Stimulated activated CD8-positive, alpha-beta memory T cell treated with anti-CD3 and anti-CD28 coated beads, Interleukin-4, amount 100 ng/mL, for 24 hours (primary cell): ENCODE measurements around the gene METTL21A.

Experiments
- DNase-seq: peaks from one replicate; pipeline ENCODE4 v3.0.0-alpha.2; 2020; ENCODE audit warnings: low read depth

The METTL21A gene

GRCh38 chr2:207621501-207622039 is 3.6 kb downstream of the METTL21A start:
- DNase-seq, result no peak

- no peak for DNase-seq
Observed at GRCh38 chr2:207619764-207620203, 5.4 kb downstream of the METTL21A start.

GRCh38 chr2:207617011-207617671 is 8.1 kb downstream of the METTL21A start:
- no peak for DNase-seq

GRCh38 chr2:207616185-207616584 is 9.0 kb downstream of the METTL21A start:
- DNase-seq, result no peak

- no peak for DNase-seq
Observed at GRCh38 chr2:207614824-207615223, 10.4 kb downstream of the METTL21A start.

GRCh38 chr2:207612714-207613113 is 12.5 kb downstream of the METTL21A start:
- no peak for DNase-seq

- no peak for DNase-seq
Observed at GRCh38 chr2:207606829-207607228, 18.4 kb downstream of the METTL21A start.

- DNase-seq, result no peak
Observed at GRCh38 chr2:207606399-207606798, 18.8 kb downstream of the METTL21A start.

GRCh38 chr2:207603486-207603885 is 21.7 kb downstream of the METTL21A start:
- DNase-seq, result no peak

GRCh38 chr2:207601774-207602173 is 23.4 kb downstream of the METTL21A start:
- DNase-seq, result no peak

- no peak for DNase-seq
Observed at GRCh38 chr2:207600231-207600630, 25.0 kb downstream of the METTL21A start.

- no peak for DNase-seq
Observed at GRCh38 chr2:207599636-207600035, 25.6 kb downstream of the METTL21A start.

- DNase-seq, result no peak
Observed at GRCh38 chr2:207594731-207595130, 30.5 kb downstream of the METTL21A start.

- no peak for DNase-seq
Observed at GRCh38 chr2:207594264-207594663, 30.9 kb downstream of the METTL21A start.

GRCh38 chr2:207593277-207593676 is 31.9 kb downstream of the METTL21A start:
- no peak for DNase-seq

GRCh38 chr2:207589143-207589542 is 36.1 kb downstream of the METTL21A start:
- DNase-seq, result no peak

- DNase-seq, result no peak
Observed at GRCh38 chr2:207587305-207587704, 37.9 kb downstream of the METTL21A start.

GRCh38 chr2:207584952-207585351 is 40.2 kb downstream of the METTL21A start:
- DNase-seq, result no peak

- no peak for DNase-seq
Observed at GRCh38 chr2:207571370-207571769, 53.8 kb downstream of the METTL21A start.

GRCh38 chr2:207567671-207568070 is 57.5 kb downstream of the METTL21A start:
- DNase-seq, result no peak

- no peak for DNase-seq
Observed at GRCh38 chr2:207565736-207566500, 59.3 kb downstream of the METTL21A start.
